H9 (cell line): ENCODE results near the gene DUOX2. TPM values are rescaled to one million over a fixed set of nuclear protein-coding genes. Genes with fewer than 3 reads are reported as not detected.
A peak's percentile ranks its signal among the peaks of the same experiment; 100 is the strongest.

ENCODE experiments used
- DNase-seq: peaks from one replicate; pipeline ENCODE4 v3.0.0-alpha.2; 2017
- H2AFZ ChIP-seq: one replicate; pipeline ENCODE4 v1.6.1; 2013; ENCODE audit warnings: mild to moderate bottlenecking, low read length, control low read depth, moderate library complexity
- H2AK5ac ChIP-seq: 2 replicates; pipeline ENCODE4 v1.6.1; 2013; ENCODE audit warnings: low read length, control low read depth, mixed read lengths; ENCODE audit not compliant: insufficient read length
- H2BK120ac ChIP-seq: one replicate; pipeline ENCODE4 v1.6.1; 2013; ENCODE audit warnings: low read depth, mild to moderate bottlenecking, low read length, control low read depth, inconsistent platforms; ENCODE audit not compliant: poor library complexity, severe bottlenecking
- H2BK12ac ChIP-seq: 2 replicates; pipeline ENCODE4 v1.6.1; 2013; ENCODE audit warnings: low read length, control low read depth, mixed read lengths, low read depth; ENCODE audit not compliant: insufficient read length
- H2BK15ac ChIP-seq: 2 replicates; pipeline ENCODE4 v1.6.1; 2013; ENCODE audit warnings: low read depth, low read length, control low read depth
- H2BK20ac ChIP-seq: one replicate; pipeline ENCODE4 v1.6.1; 2013; ENCODE audit warnings: low read depth, mild to moderate bottlenecking, low read length, control low read depth, inconsistent platforms; ENCODE audit not compliant: poor library complexity, severe bottlenecking
- H2BK5ac ChIP-seq: 2 replicates; pipeline ENCODE4 v1.6.1; 2013; ENCODE audit warnings: low read length, control low read depth, mixed read lengths; ENCODE audit not compliant: insufficient read length
- H3K14ac ChIP-seq: 2 replicates; pipeline ENCODE4 v1.6.1; 2013; ENCODE audit warnings: low read length, control low read depth; ENCODE audit not compliant: insufficient read depth
- H3K18ac ChIP-seq: 2 replicates; pipeline ENCODE4 v1.6.1; 2013; ENCODE audit warnings: low read depth, mild to moderate bottlenecking, mixed read lengths, low read length, control low read depth; ENCODE audit not compliant: insufficient read length
- H3K23ac ChIP-seq: 2 replicates; pipeline ENCODE4 v1.6.1; 2013; ENCODE audit warnings: low read length, control low read depth, mixed read lengths, low read depth; ENCODE audit not compliant: insufficient read length
- H3K23me2 ChIP-seq: 2 replicates; pipeline ENCODE4 v1.6.1; 2013; ENCODE audit warnings: low read depth, mild to moderate bottlenecking, mixed read lengths, low read length, control low read depth; ENCODE audit not compliant: insufficient read length, poor library complexity, severe bottlenecking
- H3K27ac ChIP-seq: 2 replicates; pipeline ENCODE4 v1.5.1; 2013; ENCODE audit warnings: low read length, control low read depth, mixed read lengths, low read depth; ENCODE audit not compliant: insufficient read length
- H3K27me3 ChIP-seq: 2 replicates; pipeline ENCODE4 v1.6.1; 2013; ENCODE audit warnings: low read length, control low read depth, inconsistent platforms; ENCODE audit not compliant: insufficient read depth
- H3K4ac ChIP-seq: 2 replicates; pipeline ENCODE4 v1.6.1; 2013; ENCODE audit warnings: low read depth, mild to moderate bottlenecking, control low read depth, inconsistent platforms, low read length, moderate library complexity
- H3K4me1 ChIP-seq: 2 replicates; pipeline ENCODE4 v1.6.1; 2013; ENCODE audit warnings: low read length, control low read depth, inconsistent platforms; ENCODE audit not compliant: insufficient read depth
- H3K4me2 ChIP-seq: 2 replicates; pipeline ENCODE4 v1.6.1; 2013; ENCODE audit warnings: low read length, control low read depth, mixed read lengths; ENCODE audit not compliant: insufficient read length, insufficient read depth
- H3K56ac ChIP-seq: 2 replicates; pipeline ENCODE4 v1.6.1; 2013; ENCODE audit warnings: low read depth, mild to moderate bottlenecking, mixed read lengths, low read length, control low read depth; ENCODE audit not compliant: insufficient read length
- H3K79me1 ChIP-seq: 2 replicates; pipeline ENCODE4 v1.6.1; 2013; ENCODE audit warnings: low read depth, mild to moderate bottlenecking, moderate library complexity, low read length, control low read depth, inconsistent platforms; ENCODE audit not compliant: insufficient read depth, poor library complexity, severe bottlenecking
- H3K79me2 ChIP-seq: 2 replicates; pipeline ENCODE4 v1.6.1; 2013; ENCODE audit warnings: low read length, control low read depth, inconsistent platforms; ENCODE audit not compliant: insufficient read depth
- H3K9ac ChIP-seq: 2 replicates; pipeline ENCODE4 v1.6.1; 2013; ENCODE audit warnings: low read length, control low read depth, mixed read lengths; ENCODE audit not compliant: insufficient read length; ENCODE audit errors: extremely low read depth
- H3K9me3 ChIP-seq: one replicate; pipeline ENCODE4 v1.6.1; 2013; ENCODE audit warnings: low read depth, low read length, inconsistent platforms; ENCODE audit not compliant: control insufficient read depth
- H3T11ph ChIP-seq: one replicate; pipeline ENCODE4 v1.6.1; 2013; ENCODE audit warnings: mild to moderate bottlenecking, low read length, control low read depth, inconsistent platforms
- H4K20me1 ChIP-seq: one replicate; pipeline ENCODE4 v1.6.1; 2013; ENCODE audit not compliant: control insufficient read depth, insufficient read length, insufficient read depth
- H4K5ac ChIP-seq: 2 replicates; pipeline ENCODE4 v1.6.1; 2013; ENCODE audit warnings: low read depth, mild to moderate bottlenecking, mixed read lengths, low read length, control low read depth; ENCODE audit not compliant: insufficient read length
- H4K8ac ChIP-seq: replicated peaks from 2 replicates; pipeline ENCODE4 v1.6.1; 2013; ENCODE audit warnings: low read length, control low read depth, mixed read lengths, low read depth; ENCODE audit not compliant: insufficient read length
- H4K91ac ChIP-seq: 2 replicates; pipeline ENCODE4 v1.6.1; 2013; ENCODE audit warnings: low read depth, mild to moderate bottlenecking, moderate library complexity, mixed read lengths, low read length, control low read depth; ENCODE audit not compliant: insufficient read length
- H3K27ac Mint-ChIP-seq, 3 experiments: 2 replicates in 2 of 3; 3 replicates in 1 of 3; pipeline ENCODE4 v1.8.0; 2020 to 2021; ENCODE audit warnings: mixed read lengths in 3 of 3, mild to moderate bottlenecking in 1 of 3, moderate library complexity in 1 of 3
- H3K27me3 Mint-ChIP-seq: 2 replicates; pipeline ENCODE4 v1.8.0; 2021; ENCODE audit warnings: low read depth, mild to moderate bottlenecking, moderate library complexity, mixed read lengths
- H3K36me3 Mint-ChIP-seq, 3 experiments: 2 replicates in 2 of 3; 3 replicates in 1 of 3; pipeline ENCODE4 v1.8.0; 2020 to 2021; ENCODE audit warnings: low read depth in 3 of 3, mixed read lengths in 3 of 3; ENCODE audit not compliant: insufficient read depth in 1 of 3
- H3K4me1 Mint-ChIP-seq, 2 experiments: 2 replicates each; pipeline ENCODE4 v1.8.0; 2020; ENCODE audit warnings: mixed read lengths in 2 of 2
- H3K4me3 Mint-ChIP-seq, 2 experiments: 2 replicates in 1 of 2; 3 replicates in 1 of 2; pipeline ENCODE4 v1.8.0; 2020 to 2021; ENCODE audit warnings: mild to moderate bottlenecking in 2 of 2, mixed read lengths in 2 of 2, moderate library complexity in 1 of 2
- H3K9me3 Mint-ChIP-seq, 2 experiments: 2 replicates in 1 of 2; 3 replicates in 1 of 2; pipeline ENCODE4 v1.8.0; 2020; ENCODE audit warnings: mild to moderate bottlenecking in 2 of 2, mixed read lengths in 2 of 2, moderate library complexity in 1 of 2
- CTCF ChIP-seq: fragments of 200-600 bp; sonication (generic); conservative IDR thresholded peaks from 3 replicates; pipeline ENCODE4 v1.8.0; 2021; ENCODE audit warnings: antibody characterized with exemption, mild to moderate bottlenecking
- WGBS: extraction: QIAGEN DNeasy Blood & Tissue Kit; methylation state at CpG from one replicate; pipeline ENCODE4 v1.1.7; 2013; ENCODE audit warnings: missing lambda C conversion rate, low lambda C conversion rate, mixed read lengths; ENCODE audit not compliant: insufficient read length; ENCODE audit errors: extremely low coverage; 5-methylcytosine and 5-hydroxymethylcytosine counted together
- total RNA-seq: library from RNA; stranded (reverse); gene quantifications from 2 replicates; pipeline ENCODE4 v1.2.1, GENCODE V29; 2021

The DUOX2 gene
- total RNA-seq, 1 experiment from 2014 or later: 0.42 TPM

- H2AFZ ChIP-seq: no peak overlapping the region
- no peak overlapping the region for H3K9ac ChIP-seq
- Mint-ChIP-seq H3K9me3 (no peaks in the 10 kb centered on the region), H3K27ac (peak overlapping the region in 2 of 3 experiments; percentile 24 to 87; a peak in 2 of 7 replicates), H3K4me1 (peaks cover 20 to 28% of the 10 kb centered on the region in 2 experiments), H3K36me3 (no peaks in the 10 kb centered on the region; a peak in 1 of 7 replicates), H3K4me3 (no peak overlapping the region; a peak in 1 of 5 replicates), H3K27me3 (peaks cover 38% of the 10 kb centered on the region)
- no CpG with 5 or more reads among the region's 12 CpGs for whole genome bisulfite sequencing
- no peak overlapping the region for H4K5ac ChIP-seq
- no peak overlapping the region for H4K91ac ChIP-seq
- H3K4me1 ChIP-seq: peaks cover 6% of the 10 kb centered on the region; the same call in 1 of the 2 replicates
- no peak overlapping the region for H3K4me2 ChIP-seq
- H3K4ac ChIP-seq: no peak overlapping the region
- H2BK12ac ChIP-seq: no peak overlapping the region
- H3K18ac ChIP-seq: peak overlapping the region; percentile 21
- H2BK120ac ChIP-seq: no peak overlapping the region
- H4K20me1 ChIP-seq: no peaks in the 10 kb centered on the region
- H4K8ac ChIP-seq: no peak overlapping the region
- no peak overlapping the region for H3K23ac ChIP-seq
- no peaks in the 10 kb centered on the region for H3K23me2 ChIP-seq
- DNase-seq: no peak
- H2AK5ac ChIP-seq: no peak overlapping the region
- H3K56ac ChIP-seq: no peak overlapping the region
- H2BK20ac ChIP-seq: no peak overlapping the region
- no peaks in the 10 kb centered on the region; the same call in 1 of the 2 replicates for H3K27me3 ChIP-seq
- no peaks in the 10 kb centered on the region for H3K79me1 ChIP-seq
- H3T11ph ChIP-seq: no peak overlapping the region
- H3K9me3 ChIP-seq: no peaks in the 10 kb centered on the region
- peak overlapping the region; percentile 25; the same call in 1 of the 2 replicates for H3K14ac ChIP-seq
- TF ChIP-seq CTCF: no peak
- H3K27ac ChIP-seq: no peak overlapping the region
- no peaks in the 10 kb centered on the region for H3K79me2 ChIP-seq
- no peak overlapping the region for H2BK5ac ChIP-seq
- H2BK15ac ChIP-seq: no peak overlapping the region
Measured at GRCh38 chr15:45101749-45102148, 12.2 kb downstream of the DUOX2 start.
